Lower leg skin (tissue), 3 donors: ENCODE data around the gene ODAD4.

Experiments
- CTCF ChIP-seq, 3 donors: fragments of 450-650 bp; IDR thresholded peaks; one replicate each; pipeline ENCODE4 v1.5.1; 2016; ENCODE audit warnings: antibody characterized with exemption in 3 of 3, mild to moderate bottlenecking in 3 of 3, moderate library complexity in 2 of 3
- POLR2A ChIP-seq, 2 donors: fragments of 450-650 bp; IDR thresholded peaks; one replicate each; pipeline ENCODE4 v1.6.1; 2016 to 2017; ENCODE audit warnings: antibody characterized with exemption in 2 of 2, mild to moderate bottlenecking in 1 of 2, moderate library complexity in 1 of 2

GRCh38 chr17:41932816-41933389, 2.5 kb downstream of the ODAD4 start:
- TF ChIP-seq CTCF (IDR thresholded peaks at IDR 0.05): no peak
- no peak for TF ChIP-seq POLR2A (IDR thresholded peaks at IDR 0.05)
